SK-N-SH (cell line): ENCODE measurements around the gene TMEM94. TPM values are rescaled to one million over a fixed set of nuclear protein-coding genes. Genes with fewer than 3 reads are reported as not detected.

Experiments
- CTCF ChIA-PET: fragments of 300-600, 350-600 bp; formaldehyde crosslinking; extraction: SDS; loops from one replicate; lab custom pipeline; 2021; lab: Yijun Ruan, JAX
- POLR2A ChIA-PET: fragments of 350-600 bp; sonication (Branson Sonifier 250); formaldehyde crosslinking; extraction: SDS; loops from one replicate; lab custom pipeline; 2020; ENCODE audit warnings: antibody characterized with exemption, inconsistent platforms; lab: Yijun Ruan, JAX
- DNase-seq: peaks from one replicate; pipeline ENCODE4 v3.0.0; 2012
- H2AFZ ChIP-seq: fragments of 200-600 bp; sonication (generic); 2 replicates; pipeline ENCODE4 v1.8.1; 2016; ENCODE audit warnings: antibody characterized with exemption, mild to moderate bottlenecking, low read depth
- H3F3A ChIP-seq: fragments of 200-600 bp; sonication (generic); replicated peaks from 2 replicates; pipeline ENCODE3; 2016; ENCODE audit warnings: antibody characterized with exemption, mild to moderate bottlenecking; ENCODE audit not compliant: insufficient read depth
- H3K27ac ChIP-seq, 2 experiments: fragments of 200-500 bp in 1 of 2; fragments of 200-600 bp in 1 of 2; sonication (Bioruptor generic) in 1 of 2; sonication (generic), shearing (Covaris generic) in 1 of 2; 2 replicates each; pipeline versions ENCODE4 v1.5.1 to v1.6.1; 2014 to 2016; ENCODE audit warnings: low read depth in 2 of 2, inconsistent platforms in 1 of 2, low read length in 1 of 2, mild to moderate bottlenecking in 1 of 2, mixed read lengths in 1 of 2
- H3K27me3 ChIP-seq: fragments of 200-600 bp; sonication (generic), shearing (Covaris generic); 2 replicates; pipeline ENCODE4 v1.6.1; 2016; ENCODE audit warnings: mixed run types; ENCODE audit not compliant: insufficient read depth
- H3K36me3 ChIP-seq, 2 experiments: fragments of 200-500 bp in 1 of 2; fragments of 200-600 bp in 1 of 2; sonication (Bioruptor generic) in 1 of 2; sonication (generic) in 1 of 2; replicated peaks in 1 of 2; 2 replicates each; pipeline versions ENCODE3 to v1.5.1; 2014 to 2016; ENCODE audit warnings: low read length in 1 of 2, mild to moderate bottlenecking in 1 of 2; ENCODE audit not compliant: insufficient read depth in 2 of 2, control insufficient read depth in 1 of 2
- H3K4me1 ChIP-seq, 2 experiments: fragments of 200-500 bp in 1 of 2; fragments of 200-600 bp in 1 of 2; sonication (Bioruptor generic) in 1 of 2; sonication (generic), shearing (Covaris generic) in 1 of 2; 2 replicates each; pipeline versions ENCODE4 v1.5.1 to v1.6.1; 2014 to 2016; ENCODE audit warnings: low read depth in 1 of 2, low read length in 1 of 2, mixed run types in 1 of 2; ENCODE audit not compliant: insufficient read depth in 2 of 2, control insufficient read depth in 1 of 2
- H3K4me2 ChIP-seq: fragments of 200-600 bp; sonication (generic), shearing (Covaris generic); 2 replicates; pipeline ENCODE4 v1.6.1; 2017; ENCODE audit warnings: mixed run types
- H3K4me3 ChIP-seq, 2 experiments: fragments of 200-500 bp in 1 of 2; fragments of 200-600 bp in 1 of 2; sonication (Bioruptor generic) in 1 of 2; sonication (generic), shearing (Covaris generic) in 1 of 2; 2 replicates each; pipeline versions ENCODE4 v1.5.1 to v1.8.1; 2014 to 2016; ENCODE audit warnings: low read depth in 2 of 2, inconsistent platforms in 1 of 2, low read length in 1 of 2, mild to moderate bottlenecking in 1 of 2, mixed read lengths in 1 of 2, moderate library complexity in 1 of 2
- H3K79me2 ChIP-seq: fragments of 200-600 bp; sonication (generic); 2 replicates; pipeline ENCODE4 v1.8.1; 2017; ENCODE audit warnings: mild to moderate bottlenecking; ENCODE audit not compliant: insufficient read depth
- H3K9ac ChIP-seq: fragments of 200-600 bp; sonication (generic); 2 replicates; pipeline ENCODE4 v1.6.1; 2017; ENCODE audit warnings: mixed run types
- H3K9me2 ChIP-seq: fragments of 200-600 bp; sonication (generic); 2 replicates; pipeline ENCODE4 v1.6.1; 2017; ENCODE audit warnings: mixed run types
- H3K9me3 ChIP-seq: fragments of 200-600 bp; sonication (generic); 2 replicates; pipeline ENCODE4 v1.6.1; 2017; ENCODE audit warnings: mixed run types, mild to moderate bottlenecking, moderate library complexity
- H4K20me1 ChIP-seq: fragments of 200-600 bp; sonication (generic); 2 replicates; pipeline ENCODE4 v1.6.1; 2017; ENCODE audit warnings: mild to moderate bottlenecking, mixed run types; ENCODE audit not compliant: insufficient read depth
- CTCF ChIP-seq: fragments of 200-600 bp; sonication (generic); IDR thresholded peaks from 2 replicates; pipeline ENCODE4 v1.6.1; 2017; ENCODE audit warnings: antibody characterized with exemption, mild to moderate bottlenecking, moderate library complexity
- ELF1 ChIP-seq: IDR thresholded peaks from 2 replicates; pipeline ENCODE4 v1.4.0; 2012
- EP300 ChIP-seq, 2 experiments: IDR thresholded peaks; 2 replicates each; pipeline versions ENCODE4 v1.4.0 to v1.6.1; 2012; ENCODE audit warnings: borderline replicate concordance in 1 of 2, low read depth in 1 of 2, low read length in 1 of 2
- FOSL2 ChIP-seq: IDR thresholded peaks from 2 replicates; pipeline ENCODE4 v1.4.0; 2012; ENCODE audit warnings: low read depth, mild to moderate bottlenecking, moderate library complexity, borderline replicate concordance
- GABPA ChIP-seq: IDR thresholded peaks from 2 replicates; pipeline ENCODE4 v1.4.0; 2012; ENCODE audit warnings: low read depth, mild to moderate bottlenecking
- IRF3 ChIP-seq: fragments of 150-350 bp; IDR thresholded peaks from 2 replicates; pipeline ENCODE4 v1.6.1; 2016; ENCODE audit warnings: mild to moderate bottlenecking, low read depth, low read length
- JUND ChIP-seq: IDR thresholded peaks from 2 replicates; pipeline ENCODE4 v1.4.0; 2012
- MEF2A ChIP-seq: IDR thresholded peaks from 2 replicates; pipeline ENCODE4 v1.4.0; 2012; ENCODE audit warnings: low read depth, borderline replicate concordance
- POLR2AphosphoS5 ChIP-seq: IDR thresholded peaks from 2 replicates; pipeline ENCODE4 v1.6.1; 2012; ENCODE audit warnings: low read depth, low read length
- REST ChIP-seq: IDR thresholded peaks from 2 replicates; pipeline ENCODE4 v1.6.1; 2012; ENCODE audit warnings: mild to moderate bottlenecking, low read depth, low read length, moderate library complexity
- RFX5 ChIP-seq: IDR thresholded peaks from 2 replicates; pipeline ENCODE4 v1.6.1; 2012; ENCODE audit warnings: mild to moderate bottlenecking, improper control_type of control experiment, low read length
- RXRA ChIP-seq: IDR thresholded peaks from 2 replicates; pipeline ENCODE4 v1.4.0; 2012; ENCODE audit warnings: low read depth, mild to moderate bottlenecking, borderline replicate concordance
- SIN3A ChIP-seq: IDR thresholded peaks from 2 replicates; pipeline ENCODE4 v1.6.1; 2012; ENCODE audit warnings: low read depth, mild to moderate bottlenecking, low read length, moderate library complexity, borderline replicate concordance
- TAF1 ChIP-seq: IDR thresholded peaks from 2 replicates; pipeline ENCODE4 v1.6.1; 2012; ENCODE audit warnings: low read depth, mild to moderate bottlenecking, low read length, moderate library complexity, borderline replicate concordance
- TCF12 ChIP-seq: IDR thresholded peaks from 2 replicates; pipeline ENCODE4 v1.4.0; 2012
- TEAD4 ChIP-seq: IDR thresholded peaks from 2 replicates; pipeline ENCODE4 v1.4.0; 2012; ENCODE audit warnings: mild to moderate bottlenecking, borderline replicate concordance; ENCODE audit not compliant: insufficient read depth
- USF2 ChIP-seq: fragments of 150-350 bp; IDR thresholded peaks from 2 replicates; pipeline ENCODE4 v1.6.1; 2017; ENCODE audit warnings: antibody characterized with exemption, low read length, low read depth, borderline replicate concordance
- WGBS: methylation state at CpG from one replicate; pipeline ENCODE4 v1.1.6; 2017; ENCODE audit warnings: low lambda C conversion rate; 5-methylcytosine and 5-hydroxymethylcytosine counted together
- polyA plus RNA-seq, 3 experiments: library from polyadenylated mRNA; depleted of rRNA; stranded (reverse); fragments of >200 nt; gene quantifications; 2 replicates each; pipeline ENCODE4 v1.2.3, GENCODE V29; 2012
- TF ChIP-seq, protein P1 (sequence below): IDR thresholded peaks from 2 replicates; pipeline ENCODE4 v1.4.0; 2012; ENCODE audit warnings: low read depth, borderline replicate concordance
- TF ChIP-seq, protein P2 (sequence below): IDR thresholded peaks from 2 replicates; pipeline ENCODE4; 2012
- TF ChIP-seq, protein P3 (sequence below): IDR thresholded peaks from 2 replicates; pipeline ENCODE4 v1.4.0; 2012; ENCODE audit warnings: low read depth

Gene TMEM94
- polyA plus RNA-seq, 1 of the 3 experiments (the other 2 are of a cell fraction), result 89.9 TPM

- TF ChIP-seq RXRA (no peak), SIN3A (no peak), JUND (no peak), IRF3 (no peak), REST (no peak)
Measured at GRCh38 chr17:75540923-75541503, 84.6 kb downstream of the TMEM94 start (continued).

GRCh38 chr17:75542229-75542628 lies 85.8 kb downstream of the TMEM94 start:
- Histone ChIP-seq H3K27me3 (no peaks in the 10 kb centered on the region), H3K4me3 (no peak overlapping the region), H4K20me1 (no peaks in the 10 kb centered on the region), H3K36me3 (no peaks in the 10 kb centered on the region), H3K4me2 (no peak overlapping the region), H3K4me1 (peaks cover 0 to 15% of the 10 kb centered on the region in 2 experiments; a peak in 1 of 4 replicates), H3K9me3 (no peaks in the 10 kb centered on the region), H2AFZ (no peak overlapping the region), H3K9me2 (no peaks in the 10 kb centered on the region), H3F3A (no peaks in the 10 kb centered on the region), H3K79me2 (no peaks in the 10 kb centered on the region), H3K27ac (no peak overlapping the region), H3K9ac (no peak overlapping the region)
- ChIA-PET CTCF (interaction anchor here (0.8 to 2.1 kb wide), 7 partner anchors 7 to 208 kb away, joined by 3 to 11 read pairs (median 4); partner anchors contain the start of genes LLGL2 and TSEN54), POLR2A (interaction anchor here (0.6 kb wide), 1 partner anchor 13 kb away, joined by 5 read pairs; no protein-coding TSS in a partner anchor)
- DNase-seq, result no peak
- 95% methylated on average over 8 of the region's 8 CpGs for WGBS
- no peak for TF ChIP-seq EP300 (IDR thresholded peaks at IDR 0.05; ENCODE audit: borderline replicate concordance in 1 of 2, low read depth in 1 of 2, low read length in 1 of 2)
- TF ChIP-seq, protein P1, sequence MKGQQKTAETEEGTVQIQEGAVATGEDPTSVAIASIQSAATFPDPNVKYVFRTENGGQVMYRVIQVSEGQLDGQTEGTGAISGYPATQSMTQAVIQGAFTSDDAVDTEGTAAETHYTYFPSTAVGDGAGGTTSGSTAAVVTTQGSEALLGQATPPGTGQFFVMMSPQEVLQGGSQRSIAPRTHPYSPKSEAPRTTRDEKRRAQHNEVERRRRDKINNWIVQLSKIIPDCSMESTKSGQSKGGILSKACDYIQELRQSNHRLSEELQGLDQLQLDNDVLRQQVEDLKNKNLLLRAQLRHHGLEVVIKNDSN, result no peak
- no peak for TF ChIP-seq USF2
- TF ChIP-seq RFX5, result no peak
- no peak for TF ChIP-seq POLR2AphosphoS5
- no peak for TF ChIP-seq FOSL2
- TF ChIP-seq GABPA, result no peak
- TF ChIP-seq TEAD4, result no peak
- TF ChIP-seq ELF1, result no peak
- TF ChIP-seq TCF12, result no peak
- TF ChIP-seq, protein P2, sequence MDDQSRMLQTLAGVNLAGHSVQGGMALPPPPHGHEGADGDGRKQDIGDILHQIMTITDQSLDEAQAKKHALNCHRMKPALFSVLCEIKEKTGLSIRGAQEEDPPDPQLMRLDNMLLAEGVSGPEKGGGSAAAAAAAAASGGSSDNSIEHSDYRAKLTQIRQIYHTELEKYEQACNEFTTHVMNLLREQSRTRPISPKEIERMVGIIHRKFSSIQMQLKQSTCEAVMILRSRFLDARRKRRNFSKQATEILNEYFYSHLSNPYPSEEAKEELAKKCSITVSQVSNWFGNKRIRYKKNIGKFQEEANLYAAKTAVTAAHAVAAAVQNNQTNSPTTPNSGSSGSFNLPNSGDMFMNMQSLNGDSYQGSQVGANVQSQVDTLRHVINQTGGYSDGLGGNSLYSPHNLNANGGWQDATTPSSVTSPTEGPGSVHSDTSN, result no peak
- no peak for TF ChIP-seq MEF2A
- TF ChIP-seq TAF1, result no peak
- no peak for TF ChIP-seq CTCF
- TF ChIP-seq, protein P3, sequence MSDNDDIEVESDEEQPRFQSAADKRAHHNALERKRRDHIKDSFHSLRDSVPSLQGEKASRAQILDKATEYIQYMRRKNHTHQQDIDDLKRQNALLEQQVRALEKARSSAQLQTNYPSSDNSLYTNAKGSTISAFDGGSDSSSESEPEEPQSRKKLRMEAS, result no peak
